Cardiac muscle cell (in vitro differentiated cells and primary cell): ENCODE data around the gene FOCAD. TPM values are rescaled to one million over a fixed set of nuclear protein-coding genes. Genes with fewer than 3 reads are reported as not detected.

ENCODE experiments used
- DNase-seq, 2 donors: peaks; one replicate each; pipeline versions ENCODE4 v3.0.0 to v3.0.0-alpha.2; 2010 to 2017; ENCODE audit warnings: low read depth in 1 of 2, low spot score in 1 of 2
- H3K27ac ChIP-seq: fragments of 200-600 bp; sonication (generic); 2 replicates; pipeline ENCODE4 v1.5.1; 2016
- H3K27me3 ChIP-seq: fragments of 200-600 bp; sonication (generic); 2 replicates; pipeline ENCODE4 v1.6.0; 2016; ENCODE audit warnings: control low read depth
- H3K36me3 ChIP-seq: fragments of 200-600 bp; sonication (generic); 2 replicates; pipeline ENCODE4 v1.5.1; 2016; ENCODE audit warnings: control low read depth
- H3K4me1 ChIP-seq: fragments of 200-600 bp; sonication (generic); 2 replicates; pipeline ENCODE4 v1.8.1; 2017; ENCODE audit warnings: low read depth, mild to moderate bottlenecking, mixed run types
- H3K4me3 ChIP-seq: fragments of 200-600 bp; sonication (generic); 2 replicates; pipeline ENCODE4 v1.5.1; 2016; ENCODE audit warnings: mild to moderate bottlenecking
- H3K9me3 ChIP-seq: fragments of 200-600 bp; sonication (generic); 2 replicates; pipeline ENCODE4 v1.5.1; 2017; ENCODE audit warnings: low read depth, mild to moderate bottlenecking, control low read depth
- CTCF ChIP-seq: IDR thresholded peaks from 2 replicates; pipeline ENCODE4 v1.5.1; 2012; ENCODE audit warnings: low read depth, mild to moderate bottlenecking, low read length
- polyA plus RNA-seq: library from polyadenylated mRNA; unstranded; fragments of >200 nt; fragmentation: Nextera tagmentation; extraction: Ambion mirVana; gene quantifications from 2 replicates; pipeline ENCODE4 v1.2.1, GENCODE V29; 2016
- total RNA-seq: library from RNA; depleted of rRNA; stranded (reverse); fragments of >200 nt; gene quantifications from 2 replicates; pipeline ENCODE4 v1.2.3, GENCODE V29; 2016

Gene FOCAD
- total and polyA plus RNA-seq, 2 experiments from 2014 or later: 32.9 to 57.0 TPM

GRCh38 chr9:20837166-20837565 lies 153.1 kb downstream of the FOCAD start:
- Histone ChIP-seq H3K4me3 (no peak overlapping the region), H3K27me3 (no peaks in the 10 kb centered on the region), H3K27ac (no peak overlapping the region), H3K4me1 (no peaks in the 10 kb centered on the region), H3K9me3 (no peaks in the 10 kb centered on the region), H3K36me3 (no peaks in the 10 kb centered on the region)
- no peak for DNase-seq
- TF ChIP-seq CTCF: no peak

GRCh38 chr9:20838218-20838617 lies 154.2 kb downstream of the FOCAD start:
- H3K36me3 ChIP-seq: no peaks in the 10 kb centered on the region
- no peaks in the 10 kb centered on the region for H3K27me3 ChIP-seq
- H3K27ac ChIP-seq: no peak overlapping the region
- no peak for TF ChIP-seq CTCF
- no peak overlapping the region for H3K4me3 ChIP-seq
- DNase-seq: no peak
- H3K9me3 ChIP-seq: no peaks in the 10 kb centered on the region
- H3K4me1 ChIP-seq: no peaks in the 10 kb centered on the region

- no peak for TF ChIP-seq CTCF
- no peaks in the 10 kb centered on the region for H3K36me3 ChIP-seq
- H3K4me3 ChIP-seq: no peak overlapping the region
- no peaks in the 10 kb centered on the region for H3K9me3 ChIP-seq
- H3K27me3 ChIP-seq: no peaks in the 10 kb centered on the region
- DNase-seq: peak in 1 of 2 donors; percentile 40
- H3K27ac ChIP-seq: no peak overlapping the region
- no peaks in the 10 kb centered on the region for H3K4me1 ChIP-seq
These were observed 160.9 kb downstream of the FOCAD start for GRCh38 chr9:20844916-20845315.

- DNase-seq: peak in 1 of 2 donors; percentile 19
- H3K9me3 ChIP-seq: no peaks in the 10 kb centered on the region
These were observed 164.4 kb downstream of the FOCAD start for GRCh38 chr9:20848490-20848889.

GRCh38 chr9:20853866-20854265 lies 169.8 kb downstream of the FOCAD start:
- DNase-seq: no peak

More at GRCh38 chr9:20848490-20848889, 164.4 kb downstream of the FOCAD start:
- Histone ChIP-seq H3K27me3 (no peaks in the 10 kb centered on the region), H3K36me3 (no peaks in the 10 kb centered on the region), H3K27ac (no peak overlapping the region), H3K4me3 (no peak overlapping the region), H3K4me1 (no peaks in the 10 kb centered on the region)
- no peak for TF ChIP-seq CTCF

More at GRCh38 chr9:20853866-20854265, 169.8 kb downstream of the FOCAD start:
- Histone ChIP-seq H3K27me3 (no peaks in the 10 kb centered on the region), H3K9me3 (no peaks in the 10 kb centered on the region), H3K4me3 (no peak overlapping the region), H3K4me1 (no peaks in the 10 kb centered on the region), H3K36me3 (no peaks in the 10 kb centered on the region), H3K27ac (peak overlapping the region; percentile 14)
- no peak for TF ChIP-seq CTCF
